Fibroblast of skin of right quadriceps (primary cell): ENCODE measurements around the gene RSPH4A.
A peak's percentile ranks its signal among the peaks of the same experiment; 100 is the strongest.
"Not testable (repeated sequence)": the region's sequence is repeated elsewhere in the genome, so short reads cannot be mapped to it uniquely, and the experiment has no call there.

ENCODE experiments used
- DNase-seq: peaks from one replicate; pipeline ENCODE4 v3.0.0-alpha.2; 2013

RSPH4A gene

DNA sequence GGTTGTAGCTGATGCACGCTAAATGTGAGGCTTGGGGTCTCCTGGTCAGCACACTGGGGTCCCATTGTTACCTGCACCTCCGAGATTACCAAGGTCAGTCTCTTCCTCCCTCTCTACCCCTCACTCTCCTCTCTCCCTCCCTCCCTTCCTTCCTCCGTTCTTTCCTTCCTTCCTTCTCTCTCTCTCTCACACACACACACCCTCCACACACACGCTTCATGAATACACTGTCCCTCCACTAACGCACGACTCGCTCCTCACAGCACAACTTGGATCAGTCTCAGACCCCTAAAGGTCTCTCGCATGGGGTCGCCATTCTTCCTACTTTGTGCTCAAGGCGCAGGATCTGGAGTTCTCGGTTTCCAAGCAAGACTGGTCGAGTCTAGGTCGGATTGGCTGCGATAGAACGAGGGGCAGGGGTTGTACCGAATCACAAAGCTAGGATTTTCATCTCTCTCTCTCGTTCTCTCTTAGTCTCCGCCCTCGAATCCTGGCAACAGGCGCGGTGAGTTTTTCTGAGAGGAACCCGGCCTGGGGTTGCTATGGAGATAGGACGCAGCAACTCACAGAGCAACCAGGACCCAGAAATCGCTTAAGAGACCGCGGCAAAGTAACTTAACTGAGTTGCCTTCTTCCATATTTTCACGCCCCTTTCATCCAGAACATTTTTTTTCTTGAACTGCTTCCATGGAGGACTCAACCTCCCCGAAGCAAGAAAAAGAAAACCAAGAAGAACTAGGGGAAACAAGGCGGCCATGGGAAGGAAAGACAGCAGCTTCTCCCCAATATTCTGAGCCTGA, at the start of gene RSPH4A:
Gene RSPH4A, plus strand, starts transcription at position 543 of the 800 bp plus-strand sequence. Its CDS starts 145 bp downstream, at position 688.
- peak; percentile 94 for DNase-seq

DNA sequence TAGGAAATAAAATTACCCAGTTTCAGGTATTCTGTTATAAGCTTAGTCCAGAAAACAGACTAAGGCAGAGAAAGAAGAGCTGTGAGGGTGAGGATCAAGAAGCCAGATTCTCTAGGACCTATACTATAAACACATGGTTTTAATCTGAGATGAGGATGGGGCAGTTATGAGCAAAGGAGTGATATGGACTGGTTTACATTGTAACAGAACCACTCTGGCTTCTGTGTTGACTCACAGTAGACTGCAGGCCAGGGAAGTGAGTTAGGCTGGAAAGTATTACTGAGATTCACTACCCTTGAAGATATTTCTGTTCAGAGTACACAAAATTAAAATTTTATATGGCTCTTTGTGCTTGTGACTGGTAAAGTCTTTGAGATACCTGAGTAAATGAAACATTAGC, 48.2 kb upstream of the RSPH4A start:
- peak; percentile 58 for DNase-seq

DNA sequence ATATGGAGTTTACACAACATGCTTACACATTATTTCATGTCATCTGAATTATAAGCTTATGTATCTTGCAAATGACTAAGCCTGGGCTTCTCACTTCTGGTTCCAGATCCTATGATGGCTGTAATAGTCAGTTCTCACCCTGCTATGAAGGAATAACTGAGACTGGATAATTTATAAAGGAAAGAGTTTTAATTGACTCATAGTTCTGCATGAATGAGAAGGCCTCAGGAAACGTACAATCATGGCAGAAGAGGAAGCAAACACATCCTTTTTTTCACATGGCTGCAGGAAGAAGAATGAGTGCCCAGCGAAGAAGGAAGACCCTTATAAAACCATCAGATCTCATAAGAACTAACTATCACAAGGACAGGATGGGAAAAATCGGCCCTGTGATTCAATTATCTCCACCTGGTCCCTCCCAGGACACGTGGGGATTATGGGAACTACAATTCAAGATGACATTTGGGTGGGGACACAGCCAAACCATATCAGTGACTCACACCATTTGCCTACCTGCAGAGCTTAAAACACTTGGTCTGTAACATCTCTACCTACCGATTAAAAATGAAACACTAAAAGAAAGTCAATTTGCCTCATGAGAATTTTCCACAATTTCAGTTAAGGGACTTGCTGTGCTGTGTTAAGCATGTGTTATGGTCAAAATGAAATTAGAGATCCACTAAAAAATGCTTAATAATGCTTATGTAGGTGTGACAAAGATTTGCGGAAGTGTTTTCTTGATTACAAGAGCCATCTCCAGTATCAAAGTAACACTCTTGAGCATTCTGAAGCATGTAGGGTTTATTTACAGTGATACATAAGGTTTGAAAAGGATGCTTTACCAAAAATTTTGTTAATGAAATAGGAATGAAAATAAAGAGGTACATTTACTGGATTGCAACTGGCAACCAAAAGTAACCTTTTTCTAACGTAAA, 47.2 kb upstream of the RSPH4A start:
- DNase-seq: no peak

DNA sequence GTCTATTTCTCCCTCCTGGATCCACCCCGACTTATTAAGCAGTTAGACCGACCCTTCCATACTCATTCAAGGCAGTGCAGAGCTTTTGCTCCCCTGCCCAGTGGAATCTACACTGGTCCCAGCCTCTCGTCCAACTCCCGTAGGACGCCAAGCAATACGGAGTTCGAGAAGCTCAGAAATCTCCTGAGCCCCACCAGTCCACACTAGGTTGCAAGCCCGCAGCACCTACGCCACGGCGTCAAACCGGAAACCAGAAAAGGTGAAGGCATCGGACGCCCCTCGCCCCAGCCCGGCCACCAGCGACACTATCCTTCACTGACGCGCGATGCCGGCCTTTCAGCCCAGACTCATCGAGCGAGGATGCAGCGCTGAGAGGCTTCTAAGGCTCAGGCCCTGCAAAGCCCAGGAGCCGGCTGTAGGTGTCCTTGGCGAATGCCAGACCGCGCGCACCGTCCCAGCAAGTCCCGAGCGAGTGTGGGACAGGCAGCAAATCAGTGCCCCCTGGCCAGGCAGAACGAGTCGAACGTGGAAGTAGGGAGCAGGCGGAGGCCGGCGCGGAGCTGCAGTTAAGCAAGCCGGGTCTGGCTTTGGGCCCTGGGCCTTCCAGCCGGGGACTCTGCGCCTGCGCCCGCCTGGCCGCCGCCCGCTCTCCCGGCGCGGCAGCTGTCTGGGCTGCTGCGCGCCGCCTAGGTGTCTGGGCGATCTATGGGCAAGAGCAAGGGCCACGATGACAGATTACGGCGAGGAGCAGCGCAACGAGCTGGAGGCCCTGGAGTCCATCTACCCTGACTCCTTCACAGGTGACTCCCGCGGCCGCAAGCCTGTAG, 45.2 kb upstream of the RSPH4A start, which contains the start of gene RWDD1:
Gene RWDD1, plus strand, starts transcription at position 649 of the 827 bp plus-strand sequence. Its CDS starts 79 bp downstream, at position 728.
- peak; percentile 100 for DNase-seq

DNA sequence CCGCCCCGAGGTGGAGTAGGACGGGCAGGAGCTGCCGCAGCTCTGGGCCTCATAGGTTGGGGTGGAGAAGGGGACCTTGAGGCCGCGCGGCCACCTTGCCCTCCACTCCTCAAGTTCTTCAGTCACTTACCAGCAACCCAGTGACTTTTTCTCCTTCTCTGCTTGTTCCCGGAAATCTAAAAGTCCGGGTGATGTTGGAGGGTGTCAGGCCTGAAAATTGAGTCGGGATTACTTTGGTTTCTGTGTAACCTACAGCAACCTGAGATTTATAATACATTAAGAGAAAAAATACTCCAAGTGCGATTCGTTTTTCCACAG, 44.6 kb upstream of the RSPH4A start:
- no peak for DNase-seq

DNA sequence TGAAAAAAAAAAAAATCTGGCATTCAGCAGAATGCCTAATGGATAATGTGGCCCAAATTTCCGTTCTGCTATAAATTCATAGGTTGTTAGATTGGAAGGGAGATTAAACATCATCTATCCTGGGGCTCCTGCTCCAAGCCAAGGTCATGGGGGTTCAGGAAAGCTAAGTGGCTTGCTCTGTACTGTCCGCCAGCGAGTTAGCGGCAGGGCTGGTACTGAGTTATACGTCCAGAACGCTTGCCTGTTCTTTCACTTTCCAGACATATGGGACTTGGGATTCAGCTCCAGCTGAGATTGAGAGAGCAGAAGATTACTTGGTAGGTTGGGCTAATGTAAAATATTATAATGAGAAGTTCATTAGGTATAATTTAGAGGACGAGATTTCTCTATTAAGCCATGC, 44.1 kb upstream of the RSPH4A start:
- no peak for DNase-seq

DNA sequence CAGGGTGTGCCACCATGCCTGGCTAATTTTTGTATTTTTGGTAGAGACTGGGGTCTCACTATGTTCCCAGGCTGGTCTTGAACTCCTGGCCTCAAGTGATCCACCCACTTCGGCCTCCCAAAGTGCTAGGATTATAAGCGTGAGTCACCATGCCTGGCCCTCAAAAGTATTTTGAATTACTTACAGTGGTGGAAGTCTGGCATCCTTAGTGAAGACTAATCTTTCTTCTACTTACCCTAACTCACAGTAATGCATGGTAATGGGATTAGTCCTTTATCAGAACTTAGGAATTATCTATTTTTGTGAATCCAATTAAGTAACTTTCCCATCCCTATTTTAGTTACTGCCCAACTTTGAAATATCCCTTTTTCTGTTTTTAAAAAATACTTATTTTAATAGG, 41.1 kb upstream of the RSPH4A start:
- no peak for DNase-seq

DNA sequence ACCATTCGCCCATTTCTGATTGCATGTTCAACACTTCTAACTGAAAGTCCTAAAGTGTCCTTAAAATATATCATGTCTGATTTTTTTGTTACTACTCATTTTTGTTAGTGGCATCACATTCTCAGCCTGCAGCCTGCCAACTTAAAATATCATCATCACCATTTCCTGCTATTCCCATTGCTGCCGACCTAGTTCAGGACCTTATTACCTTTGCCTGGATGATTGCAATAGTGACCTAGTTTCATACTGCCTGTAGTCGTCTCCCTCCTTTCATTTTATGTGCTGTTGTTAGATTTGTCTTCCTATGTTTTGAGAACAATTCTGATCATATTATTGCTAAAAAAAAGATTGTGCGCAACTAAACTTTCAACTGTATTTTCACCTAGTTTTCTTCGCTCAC, 38.8 kb upstream of the RSPH4A start:
- no peak for DNase-seq

DNA sequence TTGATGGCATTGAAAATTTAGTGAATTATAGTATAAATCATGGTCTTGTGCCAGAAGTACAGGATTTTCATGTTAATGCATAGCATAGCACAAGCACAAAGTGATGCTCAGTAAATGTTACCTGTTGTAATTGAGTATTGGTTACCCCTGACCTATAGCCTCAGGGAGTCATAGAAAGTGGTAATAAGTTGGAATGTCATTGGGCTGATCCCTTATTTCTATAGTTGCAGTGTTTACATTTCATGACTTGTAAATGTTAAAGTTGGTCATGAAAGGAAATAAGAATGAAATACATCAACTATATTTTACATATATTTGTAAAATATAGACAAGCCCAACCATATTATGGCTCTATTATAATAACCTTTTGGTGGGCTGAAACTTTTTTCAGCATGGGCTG, 37.9 kb upstream of the RSPH4A start:
- DNase-seq: no peak

DNA sequence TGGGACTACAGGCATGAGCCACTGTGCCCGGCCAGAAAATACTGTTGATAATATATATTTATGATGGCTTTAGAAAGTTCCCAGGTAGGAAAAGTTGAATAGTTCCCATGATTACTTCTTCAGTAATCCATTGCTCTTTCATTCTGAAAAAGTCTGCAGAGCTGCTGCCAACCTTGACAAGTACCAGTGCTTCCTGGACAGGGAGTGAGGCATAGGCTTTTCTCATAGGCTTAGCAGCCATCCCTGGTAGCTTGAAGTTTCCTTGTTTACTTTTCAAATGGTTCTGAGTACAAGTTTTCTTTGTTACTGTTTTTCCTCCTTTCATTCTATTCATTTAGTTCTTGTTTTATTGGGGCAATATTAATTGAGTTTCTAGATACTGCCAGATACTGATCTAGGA, 37.1 kb upstream of the RSPH4A start:
- DNase-seq: no peak

DNA sequence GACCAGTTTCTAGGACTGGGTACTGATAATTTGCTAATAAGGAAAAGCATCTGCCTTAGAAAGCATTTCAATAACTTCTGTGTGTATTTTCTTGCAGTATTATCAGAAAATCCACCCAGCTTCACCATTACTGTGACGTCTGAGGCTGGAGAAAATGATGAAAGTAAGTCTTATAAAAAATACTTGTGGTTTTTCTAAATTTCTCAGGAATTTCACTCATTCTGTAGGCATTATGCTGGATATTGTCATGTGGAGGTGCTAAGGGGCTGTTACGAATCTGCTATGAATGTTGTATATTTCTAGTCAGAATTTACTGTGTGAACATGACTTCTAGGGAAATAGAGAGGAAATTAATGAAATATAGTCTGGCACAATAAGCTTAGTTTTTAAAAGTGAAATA, 36.1 kb upstream of the RSPH4A start:
- DNase-seq: peak; percentile 77

DNA sequence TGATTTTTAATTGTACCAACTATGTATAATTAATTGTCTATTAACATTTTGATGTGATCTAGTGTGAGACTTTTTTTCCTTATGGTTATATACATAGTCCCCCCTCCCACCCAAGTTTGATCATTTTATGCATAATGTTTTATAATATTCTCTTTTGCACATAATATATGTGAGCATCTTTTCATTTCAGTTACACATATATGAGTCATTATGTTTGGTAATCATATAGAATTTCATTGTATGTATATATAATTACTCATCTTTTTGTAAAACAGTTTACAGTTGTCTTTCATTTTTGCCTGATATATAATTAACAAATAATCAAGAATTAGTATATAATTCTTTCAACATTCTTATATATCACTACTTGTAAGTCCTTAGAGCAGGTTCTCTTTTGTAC, 30.0 kb upstream of the RSPH4A start:
- DNase-seq: no peak

DNA sequence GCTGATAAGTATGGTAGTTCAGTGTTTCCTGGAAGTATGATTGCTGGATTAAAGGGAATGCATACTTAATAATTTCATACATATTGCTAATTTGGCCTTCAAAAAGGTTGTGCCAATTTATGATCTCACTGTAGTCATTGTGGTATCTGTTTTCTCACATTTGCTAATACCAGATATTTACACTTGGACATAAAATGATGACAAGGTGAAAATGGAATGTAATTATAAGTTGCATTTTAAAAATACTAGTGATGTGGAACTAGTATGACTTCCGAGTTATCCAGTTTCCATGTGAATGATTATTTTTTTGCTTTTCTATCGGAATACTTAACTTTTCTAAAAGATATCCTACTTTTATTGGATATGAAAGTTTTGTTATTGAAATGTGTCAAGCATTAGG, 29.5 kb upstream of the RSPH4A start:
- DNase-seq: no peak

DNA sequence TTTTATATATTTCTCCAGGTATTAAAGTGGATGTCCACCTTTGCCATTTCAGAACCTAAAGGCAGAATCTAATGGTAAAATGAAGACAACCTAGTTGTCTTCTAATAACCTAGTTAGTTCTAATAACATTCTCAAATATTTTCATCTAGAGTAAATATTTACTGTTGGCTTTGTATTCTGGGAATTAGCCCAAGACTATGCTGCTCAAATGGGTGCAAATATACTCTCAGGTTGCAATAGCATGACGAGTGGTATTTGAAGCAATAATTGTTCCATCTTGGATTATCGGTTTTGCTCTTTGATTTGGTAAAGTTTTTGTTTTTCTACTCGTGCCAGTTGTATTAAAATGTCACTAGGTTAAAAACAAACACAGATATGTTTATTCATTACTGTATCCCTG, 21.0 kb upstream of the RSPH4A start:
- DNase-seq: no peak

DNA sequence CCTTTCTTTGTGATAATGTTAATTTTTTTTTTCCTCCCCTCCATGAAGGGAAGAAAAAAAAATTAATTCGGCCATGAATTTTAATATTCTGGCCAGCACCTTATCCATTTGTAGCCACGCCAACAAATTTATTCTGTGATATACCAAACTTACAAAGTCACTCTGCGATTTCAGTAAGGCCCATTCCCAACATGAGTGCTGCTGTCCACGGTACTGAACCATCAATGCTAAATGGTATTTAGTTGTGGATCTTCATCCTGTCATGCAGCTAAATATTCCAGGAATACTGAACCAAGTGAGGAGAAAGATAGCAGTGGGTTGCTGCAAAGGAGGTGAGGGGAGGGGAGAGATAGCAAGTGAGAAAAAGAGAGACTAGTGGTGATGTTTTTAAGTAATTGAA, 19.5 kb upstream of the RSPH4A start:
- DNase-seq: peak; percentile 15

DNA sequence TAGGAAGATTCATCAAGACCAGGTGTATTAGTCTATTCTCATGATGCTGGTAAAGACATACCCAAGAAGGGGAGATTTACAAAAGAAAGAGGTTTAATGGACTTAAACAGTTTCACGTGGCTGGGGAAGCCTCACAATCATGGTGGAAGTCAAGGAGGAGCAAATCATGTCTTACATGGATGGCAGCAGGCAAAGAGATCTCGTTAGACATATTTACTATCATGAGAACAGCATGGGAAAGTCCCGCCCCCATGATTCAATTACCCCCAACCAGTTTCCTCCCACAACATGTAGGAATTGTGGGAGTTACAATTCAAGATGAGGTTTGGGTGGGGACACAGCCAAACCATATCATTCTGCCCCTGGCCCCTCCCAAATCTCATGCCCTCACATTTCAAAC, 12.4 kb upstream of the RSPH4A start:
- not testable (repeated sequence) for DNase-seq

DNA sequence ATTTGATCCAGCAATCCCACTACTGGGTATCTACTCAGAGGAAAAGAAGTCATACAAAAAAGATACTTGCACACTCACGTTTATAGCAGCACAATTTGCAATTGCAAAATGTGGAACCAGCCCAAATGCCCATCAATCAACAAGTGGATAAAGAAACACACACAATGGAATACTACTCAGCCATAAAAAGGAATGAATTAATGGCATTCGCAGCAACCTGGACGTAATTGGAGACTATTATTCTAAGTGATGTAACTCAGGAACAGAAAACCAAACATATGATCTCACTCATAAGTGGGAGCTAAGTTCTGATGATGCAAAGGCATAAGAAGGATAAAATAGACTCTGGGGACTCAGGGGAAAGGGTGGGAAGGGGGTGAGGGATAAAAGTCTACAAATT, 11.4 kb upstream of the RSPH4A start:
- DNase-seq: not testable (repeated sequence)

DNA sequence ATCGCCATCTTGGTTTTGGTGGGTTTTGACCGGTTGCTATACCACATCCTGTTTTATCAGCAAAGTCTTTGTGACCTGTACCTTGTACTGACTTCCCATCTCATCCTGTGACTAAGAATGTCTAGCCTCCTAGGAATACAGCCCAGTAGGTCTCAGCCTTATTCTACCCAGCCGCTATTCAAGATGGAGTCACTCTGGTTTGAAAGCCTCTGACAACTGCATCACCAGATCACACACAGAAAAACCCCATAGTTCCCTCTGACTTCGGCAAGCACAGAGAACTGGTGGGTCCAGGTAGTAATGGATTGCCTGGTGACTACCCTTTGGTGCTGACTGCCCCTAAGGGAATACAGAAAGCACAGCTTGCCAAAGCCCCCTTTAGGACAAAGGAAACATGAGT, 10.3 kb upstream of the RSPH4A start:
- no peak for DNase-seq

DNA sequence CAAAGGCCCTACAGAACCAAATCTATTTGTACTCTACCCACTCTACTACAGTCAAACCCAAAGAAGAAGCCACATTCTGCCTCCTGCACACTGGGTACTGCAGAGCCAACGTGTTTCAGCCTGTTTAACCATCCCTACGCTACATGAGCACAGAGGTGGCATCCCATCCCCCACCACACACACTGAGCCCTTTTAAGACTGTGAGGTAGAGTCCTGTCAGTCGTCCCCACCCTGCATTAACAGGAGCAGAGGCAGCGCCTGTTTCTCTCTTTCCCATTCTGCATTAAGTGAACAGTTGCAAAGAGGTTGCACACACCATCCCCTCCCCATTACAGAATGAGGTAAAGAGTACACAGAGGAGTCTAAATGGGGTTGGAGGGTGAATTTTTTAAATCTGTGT, 5.2 kb upstream of the RSPH4A start:
- DNase-seq: no peak

DNA sequence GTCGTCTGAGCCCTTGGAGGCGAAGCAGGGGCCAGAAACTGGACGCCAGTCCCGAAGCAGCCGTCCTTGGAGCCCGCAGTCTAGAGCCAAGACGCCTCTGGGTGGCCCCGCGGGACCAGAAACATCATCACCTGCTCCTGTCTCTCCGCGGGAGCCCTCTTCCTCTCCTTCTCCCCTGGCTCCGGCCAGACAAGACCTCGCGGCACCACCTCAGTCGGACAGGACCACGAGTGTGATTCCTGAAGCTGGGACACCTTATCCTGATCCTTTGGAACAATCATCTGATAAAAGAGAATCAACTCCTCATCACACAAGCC, 416 bp downstream of the RSPH4A start:
- DNase-seq: no peak

DNA sequence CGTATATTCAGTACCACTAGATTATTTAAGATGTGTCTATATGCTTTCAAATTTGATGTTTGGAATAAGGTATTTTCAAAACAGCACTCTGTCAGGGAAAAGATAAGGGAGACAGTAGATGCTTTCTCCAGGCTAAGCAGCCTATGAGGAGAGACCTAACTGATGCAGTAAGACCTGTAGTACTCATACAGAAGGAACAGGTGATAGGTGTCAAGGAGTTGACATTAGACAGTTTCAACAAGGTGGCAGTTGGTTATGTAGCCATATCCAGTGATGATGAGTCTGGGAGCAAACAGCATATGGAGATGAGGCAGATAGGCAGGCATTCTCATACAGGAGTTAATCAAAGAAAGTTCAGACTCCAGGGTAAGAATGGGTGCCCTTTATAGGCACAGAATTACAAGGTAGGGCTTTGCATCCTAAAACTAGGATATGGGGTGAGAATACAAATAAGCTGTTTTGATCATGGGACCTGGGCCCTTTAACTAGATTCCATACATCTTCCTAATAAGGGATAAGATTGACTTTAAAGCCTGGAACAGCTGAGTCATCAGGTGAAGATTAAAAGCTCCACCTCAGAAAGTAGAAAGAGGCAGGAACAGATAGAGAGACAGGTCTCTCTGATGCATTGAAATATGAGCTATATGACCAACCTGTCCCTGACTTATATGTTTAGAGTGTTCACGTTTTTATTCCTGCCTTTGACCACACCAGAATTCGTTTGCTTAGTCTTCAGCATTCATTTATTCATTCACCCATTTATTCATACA, 7.9 kb downstream of the RSPH4A start:
- DNase-seq: no peak

DNA sequence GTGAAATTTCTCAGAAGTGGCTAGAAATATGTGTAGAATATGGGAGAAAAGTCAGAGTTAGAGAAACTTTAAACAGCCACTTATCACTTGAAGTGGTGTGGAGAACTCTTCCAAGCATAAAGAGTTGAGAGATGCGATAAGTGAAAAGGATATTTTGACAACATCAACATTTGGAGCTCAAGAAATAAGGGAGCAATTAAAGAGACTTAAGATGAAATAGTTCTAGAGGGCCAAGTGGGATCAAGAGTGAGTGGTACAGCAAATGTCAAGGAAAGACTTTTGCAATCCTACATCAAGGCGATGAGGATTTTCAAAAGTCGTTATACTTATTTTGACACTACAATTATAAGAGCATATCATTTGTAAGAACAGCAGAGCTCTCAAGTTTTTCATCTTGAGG, 9.6 kb downstream of the RSPH4A start:
- DNase-seq: no peak

DNA sequence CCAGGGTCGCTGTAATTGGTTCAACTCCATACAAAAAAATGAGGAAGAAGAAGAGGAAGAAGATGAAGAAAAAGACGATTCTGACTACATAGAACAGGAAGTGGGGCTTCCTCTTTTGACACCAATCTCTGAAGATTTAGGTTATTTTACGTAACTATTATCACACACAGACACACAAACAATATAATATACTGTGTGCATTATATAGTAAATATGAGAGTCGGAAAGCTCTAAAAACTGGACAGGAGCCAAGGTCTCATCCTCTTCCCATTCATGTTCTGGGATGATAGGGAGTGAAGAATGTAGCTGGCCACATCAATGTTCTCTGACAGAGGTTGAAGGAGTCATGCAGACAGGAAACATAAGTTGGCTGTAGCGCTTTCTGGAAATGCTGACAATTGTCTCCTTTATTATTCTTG, 13.3 kb downstream of the RSPH4A start:
- no peak for DNase-seq
